GM15510 (cell line): ENCODE results near the gene HFM1.

ENCODE experiments used
- POLR2A ChIP-seq: IDR thresholded peaks from 3 replicates; pipeline ENCODE4 v1.6.1; 2011; ENCODE audit warnings: borderline replicate concordance; ENCODE audit not compliant: insufficient read length; ENCODE audit errors: extremely low read depth

The HFM1 gene

GRCh38 chr1:91282695-91283420 is 121.8 kb downstream of the HFM1 start:
- TF ChIP-seq POLR2A, result no peak

DNA sequence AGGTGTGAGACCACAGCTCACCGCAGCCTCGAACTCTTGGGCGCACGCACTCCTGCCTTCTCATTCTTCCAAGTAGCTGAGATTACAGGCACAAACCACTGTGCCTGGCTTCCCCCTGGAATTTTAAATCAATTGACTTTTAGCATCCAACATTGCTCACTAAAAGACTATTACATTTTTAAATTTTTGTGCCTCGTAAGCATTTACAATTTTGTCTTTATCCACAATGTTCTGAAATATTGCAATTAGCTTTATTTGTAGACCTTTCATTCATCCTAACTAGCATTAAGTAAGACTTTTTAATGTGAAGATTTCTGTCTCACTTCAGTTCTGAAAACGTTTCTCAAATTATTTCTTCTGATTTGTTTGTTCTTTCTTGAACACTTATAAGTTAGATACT is 122.9 kb downstream of the HFM1 start:
- TF ChIP-seq POLR2A, result no peak

DNA sequence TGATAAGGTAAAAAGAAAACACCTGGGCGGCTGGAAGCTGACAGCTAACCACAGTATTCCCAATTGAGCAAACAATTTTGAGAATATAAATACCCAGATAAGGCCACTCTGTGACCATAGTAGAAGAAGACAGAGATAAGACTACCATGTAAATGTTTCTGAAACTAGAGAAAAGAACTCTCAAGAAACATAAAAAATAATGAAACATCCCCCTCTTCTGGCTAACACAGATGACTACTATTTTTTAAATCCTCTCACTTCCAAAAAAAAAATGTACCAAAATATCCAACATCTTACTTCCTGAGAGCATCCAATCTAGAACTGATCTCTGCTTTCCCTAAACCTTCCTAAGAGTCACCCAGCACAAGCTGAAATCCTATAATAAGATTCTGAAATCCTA is 125.9 kb downstream of the HFM1 start:
- TF ChIP-seq POLR2A, result no peak

DNA sequence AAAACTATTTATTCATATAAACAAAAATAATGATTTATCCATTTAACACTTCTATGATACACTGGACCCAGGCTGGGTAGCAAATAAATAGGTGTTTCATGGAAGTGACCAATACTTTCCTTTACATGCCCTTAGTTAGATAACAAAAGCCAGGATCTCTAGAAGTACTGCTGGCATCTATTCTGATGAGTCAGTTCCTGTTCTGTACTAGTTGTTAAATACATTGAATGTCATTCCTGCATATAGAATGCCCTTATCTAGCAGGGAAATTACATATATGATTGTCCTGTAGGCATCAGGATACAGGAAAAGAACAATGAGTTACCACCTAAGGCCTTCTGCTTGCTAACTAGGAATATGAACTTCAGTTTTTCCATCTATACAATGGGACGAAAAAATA is 130.8 kb downstream of the HFM1 start:
- TF ChIP-seq POLR2A, result no peak

GRCh38 chr1:91261655-91262054 is 143.0 kb downstream of the HFM1 start:
- no peak for TF ChIP-seq POLR2A

DNA sequence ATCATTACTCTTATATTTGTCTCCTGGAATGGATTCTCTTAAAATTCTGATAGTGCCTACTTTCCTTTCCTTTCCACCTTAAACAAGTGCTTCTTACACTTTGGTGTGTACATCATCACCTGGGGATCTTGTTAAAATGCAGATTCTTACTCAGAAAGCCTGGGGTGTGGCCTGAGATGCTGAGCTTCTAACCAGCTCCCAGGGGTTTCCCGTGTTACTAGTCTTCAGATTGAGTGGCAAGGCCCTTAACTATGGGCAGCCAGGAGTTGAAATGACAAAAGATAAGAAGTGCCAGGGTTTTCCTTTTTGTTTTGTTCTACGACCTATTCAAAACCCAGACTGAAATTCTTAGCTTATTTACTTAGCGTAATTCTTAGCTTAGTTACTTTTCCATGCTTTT is 159.2 kb downstream of the HFM1 start:
- no peak for TF ChIP-seq POLR2A

GRCh38 chr1:91244737-91245136 is 159.9 kb downstream of the HFM1 start:
- TF ChIP-seq POLR2A, result no peak

DNA sequence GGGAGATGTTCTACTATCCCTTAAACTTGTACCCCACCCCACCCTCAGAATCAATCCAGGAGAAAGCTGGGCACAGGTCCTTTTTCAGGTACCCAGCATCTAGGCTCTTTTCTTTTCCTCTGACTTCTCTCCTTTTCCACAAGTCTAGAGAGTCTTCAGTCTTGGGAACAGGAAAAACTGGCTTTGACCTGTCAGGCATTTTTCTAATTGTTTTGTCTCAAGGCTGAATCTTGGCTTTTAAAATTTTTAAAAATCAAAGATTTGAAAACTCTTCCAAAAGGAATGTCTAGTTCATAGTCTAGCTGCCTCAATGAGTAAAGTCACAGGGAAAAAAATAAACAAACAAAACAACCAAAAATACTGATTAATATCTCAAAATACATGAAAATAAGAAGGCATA is 161.5 kb downstream of the HFM1 start:
- TF ChIP-seq POLR2A, result no peak

- no peak for TF ChIP-seq POLR2A
Measured at GRCh38 chr1:91234181-91234580, 170.5 kb downstream of the HFM1 start.

DNA sequence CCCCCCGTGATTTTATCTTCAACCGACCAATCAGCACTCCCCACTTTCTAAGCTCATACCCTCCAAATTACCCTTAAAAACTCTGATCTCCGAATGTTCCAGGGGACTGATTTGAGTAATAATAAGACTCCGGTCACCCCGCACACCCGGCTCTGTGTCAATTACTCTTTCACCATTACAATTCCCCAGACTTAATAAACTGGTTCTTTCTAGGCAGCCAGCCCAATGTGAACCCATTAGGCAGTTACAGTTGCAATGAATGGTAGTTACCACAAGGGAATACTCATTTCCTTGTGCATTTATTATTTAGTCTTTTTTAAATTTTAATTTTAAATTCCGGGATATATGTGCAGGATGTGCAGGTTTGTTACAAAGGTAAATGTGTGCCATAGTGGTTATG is 177.9 kb downstream of the HFM1 start:
- TF ChIP-seq POLR2A, result no peak

DNA sequence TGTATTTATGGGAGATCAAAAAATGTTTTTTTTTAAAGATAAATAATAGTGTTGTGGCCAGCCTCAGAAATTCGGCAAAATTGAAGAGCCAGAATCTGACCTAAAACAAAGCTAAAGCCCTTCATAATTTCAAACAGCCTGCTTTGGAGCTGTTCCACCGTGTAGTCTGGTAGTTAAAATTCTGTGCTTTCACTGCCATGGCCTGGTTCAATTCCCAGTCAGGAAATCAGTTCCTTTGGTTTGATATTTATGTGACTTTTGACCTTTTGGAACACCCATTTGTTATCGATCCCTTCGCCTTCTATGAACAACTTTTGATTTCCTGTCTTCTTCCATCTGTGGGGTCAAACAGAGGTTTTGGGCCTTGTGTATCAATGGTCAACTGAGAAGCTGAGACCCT is 179.8 kb downstream of the HFM1 start:
- no peak for TF ChIP-seq POLR2A

DNA sequence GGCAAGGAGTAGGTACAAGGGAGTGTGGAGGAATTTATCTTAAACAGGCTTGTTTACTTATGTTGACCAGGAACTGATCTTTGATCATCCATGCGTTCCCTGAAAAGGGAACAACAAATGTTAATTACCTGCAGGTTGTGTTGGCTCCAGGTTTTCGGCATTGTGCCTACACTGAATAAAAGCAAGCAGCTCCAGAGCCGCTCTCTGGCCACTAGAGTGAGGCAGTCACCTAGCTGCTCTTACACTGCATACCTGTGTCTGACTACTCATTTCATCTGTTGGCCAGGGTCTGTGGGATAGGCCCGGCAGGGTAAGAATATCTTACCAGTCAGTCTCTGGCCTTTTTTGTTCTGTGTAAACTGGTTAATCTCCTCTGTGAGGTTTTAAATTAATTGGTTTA is 183.6 kb downstream of the HFM1 start:
- TF ChIP-seq POLR2A, result no peak

GRCh38 chr1:91217911-91218310 is 186.7 kb downstream of the HFM1 start:
- no peak for TF ChIP-seq POLR2A
